NCI-H82 treated with DMSO at 0.1 percent for 48 hours (cell line): Measurements from ENCODE around the gene FNDC5.

ENCODE experiments used
- DNase-seq: peaks from one replicate; lab custom pipeline; 2025; ENCODE audit not compliant: unreplicated experiment; lab: John Stamatoyannopoulos, UW

The FNDC5 gene

DNA sequence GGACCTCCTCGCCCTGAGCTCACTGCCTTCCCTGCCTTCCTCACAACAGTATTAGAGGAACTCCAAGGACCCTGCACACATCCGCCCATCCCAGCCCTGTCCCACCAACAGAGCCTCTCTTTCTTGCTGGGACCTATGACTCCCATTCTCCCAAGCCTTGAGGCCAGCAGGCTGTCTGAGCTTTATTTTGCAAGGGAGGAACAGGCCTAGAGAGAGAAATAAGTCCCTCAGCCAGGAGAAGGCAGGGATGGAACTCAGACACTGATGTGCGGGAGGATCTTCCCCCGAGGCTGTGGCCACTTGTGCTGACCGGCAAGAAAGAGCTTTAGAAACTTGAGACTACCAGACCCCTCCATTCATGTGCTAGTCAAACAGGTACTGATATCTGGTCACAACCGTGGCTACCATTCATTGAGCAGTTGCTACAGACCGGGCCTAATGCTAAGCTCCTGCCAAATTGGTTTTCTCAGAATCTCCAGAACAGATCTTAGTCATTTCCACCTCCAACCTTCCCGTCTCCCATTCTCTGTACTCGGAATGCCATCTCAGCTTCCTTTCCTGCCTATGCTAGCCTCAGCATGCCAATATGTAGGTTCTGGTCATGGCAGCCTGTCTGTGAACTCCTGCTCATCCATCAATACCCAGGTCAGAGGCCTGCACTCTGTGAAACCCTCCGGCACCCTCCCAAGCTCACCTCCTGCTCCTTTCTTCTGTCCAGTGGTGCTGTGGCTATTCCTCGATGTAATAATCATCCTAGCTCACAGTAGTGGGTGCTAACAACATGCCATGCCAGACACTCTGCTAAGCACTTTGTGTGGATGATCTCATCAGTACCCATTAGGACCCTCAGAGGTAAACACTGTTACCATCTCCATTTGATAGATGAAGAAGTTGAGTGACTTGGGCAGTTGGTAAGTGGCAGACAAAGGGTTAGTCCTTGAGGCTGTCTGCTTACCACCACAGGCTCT is 26.7 kb upstream of the FNDC5 start:
- DNase-seq: no peak

DNA sequence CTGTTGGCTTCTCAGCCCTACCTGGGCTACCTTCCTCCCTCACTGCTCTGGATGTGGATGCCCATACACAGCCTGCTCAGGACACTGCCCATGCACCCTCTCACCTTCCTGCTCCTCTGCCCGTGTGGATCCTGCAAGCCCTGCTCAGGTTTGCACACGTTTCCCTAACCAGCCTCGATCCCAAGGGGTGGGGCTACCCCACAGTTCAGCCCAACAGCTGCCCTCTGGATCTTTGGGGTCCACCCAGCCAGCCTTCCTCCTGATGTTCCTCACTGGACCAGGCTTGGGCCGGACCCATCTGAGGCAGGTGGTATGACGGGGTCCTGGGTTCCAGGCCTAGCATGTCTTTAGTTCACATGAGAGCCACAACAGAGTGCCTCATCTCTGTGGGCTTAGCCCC is 25.7 kb upstream of the FNDC5 start:
- no peak for DNase-seq

DNA sequence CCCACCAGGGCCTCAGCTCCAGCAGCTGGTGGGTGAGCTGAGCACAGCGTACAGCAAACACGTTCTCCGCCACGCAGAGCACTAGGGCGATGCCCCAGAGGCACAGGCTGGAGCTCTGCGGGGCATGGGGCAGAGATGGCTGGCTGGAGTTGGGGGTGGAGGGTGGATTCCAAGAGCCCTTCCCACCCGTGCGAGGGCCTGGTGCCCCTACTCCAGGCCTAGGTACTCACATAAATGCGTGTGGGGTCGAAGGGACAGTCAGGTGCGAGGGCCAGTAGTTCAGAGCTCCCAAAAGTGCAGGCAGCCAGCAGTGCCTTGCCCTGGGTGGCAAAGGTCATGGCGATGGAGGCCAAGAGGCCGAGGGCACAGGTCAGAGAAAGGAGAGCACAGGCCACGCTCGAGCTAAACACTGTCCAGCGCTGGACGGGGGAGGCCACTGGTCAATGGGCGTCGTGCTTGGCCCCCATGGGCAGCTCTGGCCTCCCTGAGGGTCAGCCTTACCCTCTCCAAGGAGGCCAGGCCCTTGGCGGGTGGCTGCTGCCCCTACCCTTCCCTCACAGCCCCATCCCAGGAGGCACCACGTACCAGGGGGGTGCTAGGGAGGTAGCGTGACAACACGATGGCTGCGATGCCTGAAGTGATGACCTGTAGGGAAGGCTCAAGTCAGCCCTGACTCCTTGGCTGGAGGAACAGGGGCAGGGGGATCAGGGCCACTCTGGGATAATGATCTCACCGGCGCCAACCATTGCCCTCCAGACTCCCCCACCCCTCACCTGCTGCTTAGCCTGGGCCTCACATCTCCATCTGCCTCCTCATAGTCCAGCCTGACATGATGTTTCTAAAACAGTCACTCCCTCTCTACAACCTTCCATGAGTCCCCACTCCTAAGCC is 24.9 kb upstream of the FNDC5 start:
- no peak for DNase-seq

DNA sequence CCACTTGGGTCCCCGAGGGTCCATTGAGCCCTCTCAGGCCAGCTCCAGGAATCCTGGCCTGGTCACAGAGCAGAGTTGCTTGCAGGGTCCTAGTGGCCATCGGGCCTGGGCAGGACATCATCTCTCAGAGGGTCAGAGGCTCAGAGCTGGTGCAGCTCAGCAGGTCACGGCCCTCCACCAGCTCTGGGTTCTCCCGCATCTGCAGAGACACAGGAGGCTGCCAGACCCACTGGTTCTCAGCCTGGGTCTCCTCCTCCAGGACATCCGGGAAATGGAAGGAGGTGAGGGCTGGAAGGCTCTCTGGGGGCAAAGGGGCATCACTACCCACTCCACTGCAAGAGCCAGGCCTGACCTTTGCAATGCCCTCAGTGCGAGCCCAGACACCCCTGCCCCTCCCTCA is 24.0 kb upstream of the FNDC5 start:
- no peak for DNase-seq

- DNase-seq: no peak
Observed at GRCh38 chr1:32894019-32894600, 23.4 kb upstream of the FNDC5 start.

DNA sequence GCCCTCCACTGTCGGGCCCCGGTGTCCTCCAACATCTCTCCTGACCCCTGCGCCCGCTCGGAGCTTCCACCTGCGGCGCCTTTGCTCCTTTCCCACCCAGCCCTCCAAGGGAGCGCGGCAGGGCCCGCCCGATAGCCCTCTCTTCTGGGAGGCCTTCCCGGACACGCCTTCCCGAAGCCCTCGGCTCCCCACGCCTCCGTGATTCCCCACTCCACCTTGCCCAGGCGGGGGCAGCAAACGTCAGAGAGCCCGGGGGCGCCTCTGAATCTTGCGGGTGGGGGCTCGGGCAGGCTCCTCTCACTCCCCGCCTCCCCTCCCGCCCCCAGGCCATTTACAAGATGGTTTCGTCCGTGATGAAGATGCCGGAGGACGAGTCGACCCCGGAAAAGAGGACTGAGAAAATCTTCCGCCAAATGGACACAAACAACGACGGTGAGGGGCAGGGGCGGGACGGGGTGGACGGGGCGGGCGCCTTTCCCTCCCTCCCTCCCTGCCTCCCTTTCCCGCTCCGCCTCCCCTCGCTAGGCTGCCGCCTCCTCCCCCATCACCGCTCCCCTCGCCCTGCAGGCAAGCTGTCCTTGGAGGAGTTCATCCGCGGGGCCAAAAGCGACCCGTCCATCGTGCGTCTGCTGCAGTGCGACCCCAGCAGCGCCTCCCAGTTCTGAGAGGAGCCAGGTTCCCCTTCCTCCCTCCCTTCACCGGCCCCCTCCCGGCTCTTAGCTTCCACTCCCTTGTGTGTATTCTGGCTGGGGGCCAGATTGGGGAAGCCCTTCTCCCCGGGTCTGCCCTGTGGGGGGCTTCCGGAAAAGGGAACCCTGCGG is 22.7 kb upstream of the FNDC5 start:
- DNase-seq: peak; percentile 77

- peak; percentile 71 for DNase-seq
Observed at GRCh38 chr1:32892368-32893197, 21.9 kb upstream of the FNDC5 start.

DNA sequence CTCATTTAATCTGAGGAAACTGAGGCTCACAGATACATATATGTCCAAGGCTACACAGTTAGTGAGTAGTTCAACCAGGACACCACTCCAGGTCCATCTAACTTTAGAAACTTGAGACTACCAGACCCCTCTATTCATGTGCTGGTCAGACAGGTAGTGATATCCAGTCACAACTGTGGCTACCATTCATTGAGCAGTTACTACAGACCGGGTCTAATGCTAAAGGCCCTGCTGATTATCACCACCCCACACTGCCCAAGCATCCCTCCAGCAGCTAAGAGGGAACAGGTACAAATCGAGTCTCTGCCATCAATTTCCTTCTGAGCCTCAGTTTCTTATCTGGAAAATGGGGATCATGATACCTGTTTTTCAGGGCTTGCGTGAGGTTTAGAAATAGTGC is 20.9 kb upstream of the FNDC5 start:
- no peak for DNase-seq

DNA sequence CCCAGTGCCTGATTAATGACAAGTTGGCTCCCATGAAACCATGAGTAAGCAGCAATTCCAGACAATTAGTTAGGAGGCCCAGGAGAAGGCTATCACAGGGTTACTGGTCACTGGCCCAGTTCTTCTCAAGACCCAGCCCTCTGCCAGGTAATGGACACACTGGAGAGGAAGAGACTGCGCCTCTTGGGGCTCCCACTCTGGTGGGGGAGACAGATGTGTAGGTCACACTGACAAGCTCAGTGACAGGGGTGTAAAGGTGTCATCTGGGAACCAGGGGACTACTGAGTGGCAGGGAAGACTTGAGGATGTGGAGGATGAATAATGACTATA is 20.5 kb upstream of the FNDC5 start:
- DNase-seq: no peak

DNA sequence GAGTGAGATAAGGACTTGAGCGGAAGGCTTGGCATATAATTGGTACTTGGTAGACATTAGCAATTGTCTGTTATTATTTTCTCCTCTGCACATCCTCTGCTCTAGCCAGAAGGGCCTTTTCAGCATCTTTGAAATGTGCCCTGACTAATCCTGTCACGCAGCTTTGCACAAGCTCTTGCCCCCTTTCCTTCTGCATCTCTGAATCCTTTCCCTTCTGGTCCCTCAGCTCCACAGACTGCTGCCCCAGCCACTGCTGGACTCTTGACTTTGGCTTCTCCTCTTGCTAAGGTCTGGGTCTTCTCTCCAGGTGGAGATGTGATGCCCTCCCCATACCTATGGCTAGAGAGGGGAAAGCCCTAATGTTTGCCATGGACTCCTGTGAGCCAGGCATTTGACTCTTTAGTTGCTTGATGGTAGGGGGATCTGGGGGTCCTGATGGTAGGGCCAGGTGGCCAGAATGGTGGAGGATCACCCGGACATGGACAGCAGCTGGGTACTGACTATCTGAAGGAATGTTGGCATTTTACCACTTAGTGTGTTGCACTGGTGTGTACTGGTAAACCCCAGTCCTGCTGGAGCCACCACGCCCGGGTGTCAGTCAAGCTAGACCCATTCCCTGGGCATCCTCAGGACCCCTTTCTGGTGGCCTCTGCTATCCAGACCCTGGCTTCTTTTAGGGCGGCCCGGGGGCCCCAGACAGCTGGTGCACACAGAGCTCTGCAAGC is 20.0 kb upstream of the FNDC5 start:
- peak; percentile 51 for DNase-seq

DNA sequence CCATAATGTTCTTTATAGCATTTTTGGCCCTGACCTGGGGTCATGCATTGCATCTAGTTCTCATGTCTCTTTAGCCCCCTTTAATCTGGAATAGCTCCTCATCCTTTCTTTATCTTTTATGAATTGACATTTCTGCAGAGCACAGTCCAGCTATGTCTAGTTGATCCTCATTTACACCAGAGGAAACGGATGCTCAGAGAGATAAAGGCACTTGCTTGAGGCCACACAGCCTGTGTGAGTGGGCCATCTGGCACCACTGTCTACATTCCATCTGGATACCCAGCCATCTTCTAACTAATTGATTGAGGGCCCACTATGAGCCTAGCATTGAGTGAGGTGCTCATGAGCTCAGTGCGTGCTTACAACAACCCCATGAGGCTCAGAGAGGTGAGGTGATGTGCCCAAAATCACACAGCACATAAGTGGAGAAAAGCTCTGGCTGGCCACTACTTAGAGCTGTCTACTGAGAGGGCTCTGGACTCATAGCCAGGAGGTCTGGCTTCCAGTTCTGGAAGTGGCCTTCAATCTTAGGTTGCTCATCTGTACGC is 19.1 kb upstream of the FNDC5 start:
- no peak for DNase-seq

GRCh38 chr1:32888677-32889420 is 18.1 kb upstream of the FNDC5 start:
- no peak for DNase-seq

DNA sequence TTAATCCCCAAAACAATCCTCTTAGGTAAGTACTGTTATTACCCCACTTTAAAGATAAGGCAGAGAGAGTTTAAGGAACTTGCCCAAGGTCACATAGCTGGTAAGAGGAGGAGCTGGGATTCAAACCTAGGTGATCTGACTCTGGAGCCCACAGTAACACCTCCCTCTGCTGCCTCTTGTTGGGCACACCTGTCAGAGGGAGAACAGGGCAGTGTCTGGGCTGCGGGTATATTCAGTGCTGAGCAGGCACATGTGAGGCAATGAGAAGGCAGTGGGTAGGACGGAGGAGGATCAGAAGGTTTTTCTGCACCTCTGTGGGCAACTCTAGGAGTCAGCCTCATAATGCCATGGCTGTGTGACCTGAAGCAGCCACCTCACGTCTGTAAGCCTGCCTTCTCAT is 17.4 kb upstream of the FNDC5 start:
- DNase-seq: no peak

DNA sequence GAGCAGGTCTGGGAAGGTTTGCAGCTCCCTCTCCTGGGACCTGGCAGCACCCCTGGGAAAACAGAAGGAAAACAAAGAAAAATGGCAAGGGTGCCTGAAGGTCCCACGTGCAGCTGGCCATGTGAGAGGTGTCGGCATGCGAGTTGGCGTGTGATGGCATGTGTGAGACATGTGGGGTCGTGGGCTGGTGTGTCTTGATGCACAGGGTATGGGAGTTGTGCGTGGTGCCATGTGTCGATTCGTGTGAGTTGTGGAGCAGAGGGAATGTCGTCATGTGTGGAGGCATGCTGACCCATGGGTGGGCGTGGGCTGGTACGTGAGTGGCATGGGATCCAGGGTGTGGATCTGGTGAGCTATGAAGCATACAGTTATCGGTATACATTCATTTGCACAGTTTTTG is 16.9 kb upstream of the FNDC5 start:
- DNase-seq: no peak

- no peak for DNase-seq
Observed at GRCh38 chr1:32886828-32887414, 16.2 kb upstream of the FNDC5 start.

- peak; percentile 46 for DNase-seq
Observed at GRCh38 chr1:32886004-32886827, 15.5 kb upstream of the FNDC5 start, which contains the start of gene HPCA. Gene HPCA (plus strand): TSS chr1:32886491. CDS start chr1:32888899, 2,408 bp downstream.

- peak; percentile 74 for DNase-seq
Observed at GRCh38 chr1:32885676-32886003, 14.9 kb upstream of the FNDC5 start.
